Measurements from ENCODE around the gene UQCRH.

GRCh38 chr1:46274225-46275029, 29.1 kb upstream of the UQCRH start:
- TF ChIP-seq CTCF (IDR thresholded peaks at IDR 0.05), result no peak
- no peak for TF ChIP-seq POLR2A (IDR thresholded peaks at IDR 0.05)
